Psoas muscle (tissue), 8 donors: ENCODE measurements around the gene SIK3. TPM values are rescaled to one million over a fixed set of nuclear protein-coding genes. Genes with fewer than 3 reads are reported as not detected.

ENCODE experiments used
- ATAC-seq, 4 donors: fragments of 200-7000 bp; cut with Tn5 transposase; one replicate each; pipeline ENCODE4 v1.9.1; 2020; ENCODE audit warnings: moderate library complexity in 3 of 4, mild to moderate bottlenecking in 2 of 4
- DNase-seq, 2 donors: peaks; one replicate each; pipeline ENCODE4 v3.0.0-alpha.2; 2020
- H3K27ac ChIP-seq: fragments of 200-600 bp; one replicate; pipeline ENCODE4 v1.8.0; 2022
- H3K27me3 ChIP-seq, 3 donors: fragments of 200-600 bp in 1 of 3; one replicate each; pipeline versions ENCODE4 v1.6.1 to v1.8.0; 2013 to 2022; ENCODE audit warnings: low read length in 2 of 3, mild to moderate bottlenecking in 2 of 3, moderate library complexity in 1 of 3; ENCODE audit not compliant: insufficient read depth in 3 of 3
- H3K36me3 ChIP-seq, 2 donors: fragments of 200-600 bp in 1 of 2; one replicate each; pipeline versions ENCODE4 v1.6.1 to v1.8.0; 2013 to 2022; ENCODE audit warnings: low read depth in 1 of 2, mild to moderate bottlenecking in 1 of 2, moderate library complexity in 1 of 2; ENCODE audit not compliant: insufficient read depth in 1 of 2
- H3K4me1 ChIP-seq: fragments of 200-600 bp; one replicate; pipeline ENCODE4 v1.8.0; 2022
- H3K4me3 ChIP-seq: fragments of 200-600 bp; one replicate; pipeline ENCODE4 v1.8.0; 2022; ENCODE audit warnings: mild to moderate bottlenecking
- H3K9me3 ChIP-seq: fragments of 200-600 bp; one replicate; pipeline ENCODE4 v1.8.0; 2022
- WGBS, 3 donors: extraction: QIAGEN DNeasy Blood & Tissue Kit; methylation state at CpG; one replicate each; pipeline versions ENCODE4 v1.1.6 to v1.1.7; 2013; 5-methylcytosine and 5-hydroxymethylcytosine counted together
- intact Hi-C, 2 donors: fragments of 100-400 bp; cut with DNase I; formaldehyde crosslinking; loops; one replicate each; pipeline versions ENCODE4 v1.11.0 to v1.14.2; 2022
- polyA plus RNA-seq, 3 donors: library from polyadenylated mRNA; stranded (reverse); fragments of 200-250 nt; gene quantifications; one replicate each; pipeline ENCODE4 v1.2.3, GENCODE V29; 2013
- total RNA-seq, 4 donors: library from RNA; stranded (reverse); fragmentation: NEBNext Ultra II Directional in 2 of 4; extraction: Animal tissue kit (Norgen Biotek cat#: 25700) in 2 of 4; gene quantifications; one replicate each; pipeline versions ENCODE4 v1.2.1 to v1.2.4, GENCODE V29; 2021 to 2023
- TF ChIP-seq, protein P1 (sequence below): fragments of 200-600 bp; IDR thresholded peaks from one replicate; pipeline ENCODE4 v1.8.0; 2022; ENCODE audit warnings: antibody characterized with exemption
- donor health status: healthy with polysubstance abuse.
- donor health status: DM: no; HTN: no; CAD: no; lungs with moderate emphysema.
- donor health status: Bipolar disorder and iron deficiency.
- donor health status: healthy.
- donor health status: DM: yes; HTN: yes; CAD: no.
- donor health status: DM: no; HTN: no; CAD: no.
- donor health status: DM: no; HTN: no; CAD: no.
- donor health status: DM: yes; HTN: yes; CAD: no.

SIK3 gene
- total and polyA plus RNA-seq, 7 donors: 16.3 to 47.4 (median 39.8) TPM

DNA sequence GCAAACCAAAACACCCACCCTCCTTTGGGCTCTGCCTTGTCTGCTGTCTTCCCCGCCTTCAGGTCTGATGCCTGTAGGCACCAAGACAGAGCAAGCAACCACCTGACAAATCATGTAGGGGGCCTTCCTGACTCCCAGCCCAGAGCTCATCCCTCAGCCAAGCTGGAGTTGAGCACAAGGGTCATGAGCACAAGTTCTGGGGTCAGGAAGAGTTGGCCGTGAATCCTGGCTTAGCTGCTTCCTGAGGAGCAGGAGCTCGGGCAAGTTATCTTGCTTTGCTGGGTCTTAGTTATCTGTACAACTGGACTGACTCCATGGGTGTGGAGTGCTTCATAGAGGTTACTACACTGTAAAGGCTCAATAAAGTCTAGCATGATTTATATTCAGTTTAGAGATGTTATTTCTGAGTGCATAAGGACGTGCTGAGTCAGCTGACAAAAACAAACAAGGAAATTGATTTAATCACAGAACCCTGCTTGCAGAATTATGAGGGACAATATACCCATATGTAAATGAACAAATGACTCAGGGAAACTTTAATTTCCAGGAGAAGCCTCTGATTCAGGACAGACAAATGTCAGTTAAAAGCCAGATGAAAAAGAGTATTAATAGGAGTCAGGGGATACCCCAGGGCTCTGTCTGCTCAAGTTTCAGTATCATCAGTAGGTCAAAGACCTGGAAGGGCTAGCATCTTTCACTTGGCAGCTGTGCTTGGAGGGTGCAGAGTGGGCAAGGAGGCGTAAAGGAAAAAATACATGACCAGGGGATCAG is 245.8 kb downstream of the SIK3 start:
- no peak overlapping the region for H3K4me3 ChIP-seq
- intact Hi-C loops: no loop called here
- no peaks in the 10 kb centered on the region for H3K9me3 ChIP-seq
- ATAC-seq (peak in 3 of 4 donors; percentile 42 to 71 (median 48)), DNase-seq (no peak)
- no peak overlapping the region for H3K27ac ChIP-seq
- peaks cover 17% of the 10 kb centered on the region for H3K4me1 ChIP-seq
- peaks cover 0 to 49% of the 10 kb centered on the region in 2 donors for H3K36me3 ChIP-seq
- TF ChIP-seq, protein P1, sequence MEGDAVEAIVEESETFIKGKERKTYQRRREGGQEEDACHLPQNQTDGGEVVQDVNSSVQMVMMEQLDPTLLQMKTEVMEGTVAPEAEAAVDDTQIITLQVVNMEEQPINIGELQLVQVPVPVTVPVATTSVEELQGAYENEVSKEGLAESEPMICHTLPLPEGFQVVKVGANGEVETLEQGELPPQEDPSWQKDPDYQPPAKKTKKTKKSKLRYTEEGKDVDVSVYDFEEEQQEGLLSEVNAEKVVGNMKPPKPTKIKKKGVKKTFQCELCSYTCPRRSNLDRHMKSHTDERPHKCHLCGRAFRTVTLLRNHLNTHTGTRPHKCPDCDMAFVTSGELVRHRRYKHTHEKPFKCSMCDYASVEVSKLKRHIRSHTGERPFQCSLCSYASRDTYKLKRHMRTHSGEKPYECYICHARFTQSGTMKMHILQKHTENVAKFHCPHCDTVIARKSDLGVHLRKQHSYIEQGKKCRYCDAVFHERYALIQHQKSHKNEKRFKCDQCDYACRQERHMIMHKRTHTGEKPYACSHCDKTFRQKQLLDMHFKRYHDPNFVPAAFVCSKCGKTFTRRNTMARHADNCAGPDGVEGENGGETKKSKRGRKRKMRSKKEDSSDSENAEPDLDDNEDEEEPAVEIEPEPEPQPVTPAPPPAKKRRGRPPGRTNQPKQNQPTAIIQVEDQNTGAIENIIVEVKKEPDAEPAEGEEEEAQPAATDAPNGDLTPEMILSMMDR: no peak
- H3K27me3 ChIP-seq: no peaks in the 10 kb centered on the region
- 41 to 61% (median 41%) methylated on average over 5 of the region's 5 CpGs for WGBS, 3 donors

GRCh38 chr11:116851626-116852025 is 246.6 kb downstream of the SIK3 start:
- Histone ChIP-seq H3K36me3 (peaks cover 0 to 49% of the 10 kb centered on the region in 2 donors), H3K9me3 (no peaks in the 10 kb centered on the region), H3K4me3 (no peak overlapping the region), H3K4me1 (peaks cover 17% of the 10 kb centered on the region), H3K27me3 (no peaks in the 10 kb centered on the region), H3K27ac (no peak overlapping the region)
- intact Hi-C loops: no loop called here
- ATAC-seq: no peak
- TF ChIP-seq, protein P1: no peak
- 77 to 91% (median 83%) methylated on average over 7 of the region's 7 CpGs for whole genome bisulfite sequencing, 3 donors
- DNase-seq: no peak

GRCh38 chr11:116849486-116849885 is 248.7 kb downstream of the SIK3 start:
- TF ChIP-seq, protein P1: no peak
- DNase-seq: no peak
- no peak overlapping the region for H3K27ac ChIP-seq
- intact Hi-C loops: no loop called here
- no peak overlapping the region for H3K4me3 ChIP-seq
- peaks cover 19% of the 10 kb centered on the region for H3K4me1 ChIP-seq
- no peak for ATAC-seq
- no peaks in the 10 kb centered on the region for H3K27me3 ChIP-seq
- H3K36me3 ChIP-seq: peaks cover 0 to 62% of the 10 kb centered on the region in 2 donors
- H3K9me3 ChIP-seq: no peaks in the 10 kb centered on the region
- WGBS, 3 donors: 92 to 96% (median 92%) methylated on average over 6 of the region's 6 CpGs

DNA sequence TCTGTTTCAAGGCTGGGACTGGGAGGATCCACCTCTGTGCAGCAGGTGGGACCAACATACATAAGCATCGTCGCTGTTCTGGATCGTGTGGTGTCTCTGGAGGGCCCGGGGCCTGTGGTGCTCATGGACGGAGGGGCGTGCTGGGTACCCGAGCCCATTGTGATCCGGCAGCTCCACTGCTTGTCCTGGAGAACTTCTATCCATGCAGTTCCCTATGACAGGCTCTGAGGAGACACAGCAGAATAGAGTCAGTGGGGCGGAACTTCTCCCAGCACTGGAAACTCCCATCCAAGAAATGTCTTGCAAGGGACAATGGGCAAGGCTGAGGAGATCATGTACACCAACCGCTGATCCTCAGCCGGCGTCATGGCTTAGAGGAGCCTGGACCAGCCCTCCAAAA is 249.2 kb downstream of the SIK3 start:
- Histone ChIP-seq H3K4me3 (no peak overlapping the region), H3K27ac (no peak overlapping the region), H3K4me1 (peaks cover 19% of the 10 kb centered on the region), H3K36me3 (peaks cover 0 to 58% of the 10 kb centered on the region in 2 donors), H3K9me3 (no peaks in the 10 kb centered on the region), H3K27me3 (no peaks in the 10 kb centered on the region)
- WGBS, 3 donors: 96 to 98% (median 97%) methylated on average over 12 of the region's 12 CpGs
- TF ChIP-seq, protein P1: no peak
- ATAC-seq (no peak), DNase-seq (no peak)
- intact Hi-C loops: no loop called here
